ENCODE results near the gene TBC1D4.
"Not testable (repeated sequence)": the region's sequence is repeated elsewhere in the genome, so short reads cannot be mapped to it uniquely, and the experiment has no call there.

The TBC1D4 gene

GRCh38 chr13:75318138-75318833 lies 163.7 kb downstream of the TBC1D4 start:
- no peak for DNase-seq (ENCODE audit: low read depth)
- H3K4me3 ChIP-seq (ENCODE audit: low read depth, low read length), result no peak overlapping the region
- TF ChIP-seq, protein P1, sequence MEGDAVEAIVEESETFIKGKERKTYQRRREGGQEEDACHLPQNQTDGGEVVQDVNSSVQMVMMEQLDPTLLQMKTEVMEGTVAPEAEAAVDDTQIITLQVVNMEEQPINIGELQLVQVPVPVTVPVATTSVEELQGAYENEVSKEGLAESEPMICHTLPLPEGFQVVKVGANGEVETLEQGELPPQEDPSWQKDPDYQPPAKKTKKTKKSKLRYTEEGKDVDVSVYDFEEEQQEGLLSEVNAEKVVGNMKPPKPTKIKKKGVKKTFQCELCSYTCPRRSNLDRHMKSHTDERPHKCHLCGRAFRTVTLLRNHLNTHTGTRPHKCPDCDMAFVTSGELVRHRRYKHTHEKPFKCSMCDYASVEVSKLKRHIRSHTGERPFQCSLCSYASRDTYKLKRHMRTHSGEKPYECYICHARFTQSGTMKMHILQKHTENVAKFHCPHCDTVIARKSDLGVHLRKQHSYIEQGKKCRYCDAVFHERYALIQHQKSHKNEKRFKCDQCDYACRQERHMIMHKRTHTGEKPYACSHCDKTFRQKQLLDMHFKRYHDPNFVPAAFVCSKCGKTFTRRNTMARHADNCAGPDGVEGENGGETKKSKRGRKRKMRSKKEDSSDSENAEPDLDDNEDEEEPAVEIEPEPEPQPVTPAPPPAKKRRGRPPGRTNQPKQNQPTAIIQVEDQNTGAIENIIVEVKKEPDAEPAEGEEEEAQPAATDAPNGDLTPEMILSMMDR (IDR thresholded peaks at IDR 0.05; ENCODE audit: control insufficient read depth, extremely low read depth, insufficient read depth), result no peak

GRCh38 chr13:75316427-75316826 lies 165.5 kb downstream of the TBC1D4 start:
- DNase-seq (ENCODE audit: low read depth), result no peak
- TF ChIP-seq, protein P1 (IDR thresholded peaks at IDR 0.05; ENCODE audit: control insufficient read depth, extremely low read depth, insufficient read depth), result no peak
- no peak overlapping the region for H3K4me3 ChIP-seq (ENCODE audit: low read depth, low read length)

GRCh38 chr13:75312884-75313520 lies 169.0 kb downstream of the TBC1D4 start:
- H3K4me3 ChIP-seq (ENCODE audit: low read depth, low read length), result no peak overlapping the region
- TF ChIP-seq, protein P1 (IDR thresholded peaks at IDR 0.05; ENCODE audit: control insufficient read depth, extremely low read depth, insufficient read depth), result no peak
- no peak for DNase-seq (ENCODE audit: low read depth)

GRCh38 chr13:75309981-75310580 lies 171.9 kb downstream of the TBC1D4 start:
- no peak overlapping the region for H3K4me3 ChIP-seq (ENCODE audit: low read depth, low read length)
- TF ChIP-seq, protein P1 (IDR thresholded peaks at IDR 0.05; ENCODE audit: control insufficient read depth, extremely low read depth, insufficient read depth), result no peak
- DNase-seq (ENCODE audit: low read depth), result no peak

GRCh38 chr13:75308222-75308621 lies 173.7 kb downstream of the TBC1D4 start:
- TF ChIP-seq, protein P1 (IDR thresholded peaks at IDR 0.05; ENCODE audit: control insufficient read depth, extremely low read depth, insufficient read depth), result no peak
- DNase-seq (ENCODE audit: low read depth), result no peak
- no peak overlapping the region for H3K4me3 ChIP-seq (ENCODE audit: low read depth, low read length)

DNA sequence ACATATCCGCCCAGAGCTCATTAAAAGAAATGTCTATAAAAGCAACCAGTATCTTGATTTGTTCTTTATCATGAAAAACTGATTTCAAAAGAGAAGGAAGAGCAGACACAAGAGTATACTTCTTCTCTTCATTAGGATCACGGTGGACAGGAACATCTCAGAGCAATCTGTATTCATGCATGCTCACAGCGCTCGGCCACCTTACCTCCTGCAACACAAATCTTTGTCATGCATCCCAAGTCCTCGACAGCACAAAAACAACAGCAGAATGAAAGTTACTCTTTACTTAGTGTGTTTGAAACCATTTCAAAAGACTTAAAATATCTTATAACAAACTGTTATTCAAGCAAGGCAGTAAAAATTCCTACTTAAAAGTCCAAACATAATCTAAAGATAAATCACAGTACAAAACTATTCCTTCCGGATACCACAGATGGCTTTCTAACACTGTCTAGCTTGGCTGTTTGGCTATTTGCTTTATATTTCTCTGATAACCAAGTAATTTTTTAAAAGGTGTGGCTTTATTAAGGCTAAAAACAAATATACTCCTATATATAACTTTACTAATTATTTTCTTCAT lies 174.5 kb downstream of the TBC1D4 start:
- TF ChIP-seq, protein P1 (IDR thresholded peaks at IDR 0.05; ENCODE audit: control insufficient read depth, extremely low read depth, insufficient read depth), result no peak
- H3K4me3 ChIP-seq (ENCODE audit: low read depth, low read length), result no peak overlapping the region
- DNase-seq (ENCODE audit: low read depth), result no peak

GRCh38 chr13:75306967-75307366 lies 175.0 kb downstream of the TBC1D4 start:
- not testable (repeated sequence) for H3K4me3 ChIP-seq (ENCODE audit: low read depth, low read length); DNase-seq (ENCODE audit: low read depth)

Data from LNCaP clone FGC (cell line).